K562 (cell line): ENCODE results near the gene NCAM2. TPM values are rescaled to one million over a fixed set of nuclear protein-coding genes. Genes with fewer than 3 reads are reported as not detected.

Experiments
- ATAC-seq: fragments of 200-7000 bp; cut with Tn5 transposase; 3 replicates; pipeline ENCODE4 v1.9.1; 2020; ENCODE audit warnings: moderate library complexity
- BruUV-seq: library from RNA; stranded (reverse); fragments of 400-500 nt; replicated peaks from 2 replicates; lab custom pipeline; 2021; lab: Mats Ljungman, UMichigan
- CTCF ChIA-PET: fragments of 300-600 bp; formaldehyde crosslinking; extraction: SDS; loops from one replicate; lab custom pipeline; 2021; ENCODE audit warnings: low intra/inter-chr PET ratio; lab: Yijun Ruan, JAX
- POLR2A ChIA-PET: fragments of 300-600, 350-650 bp; sonication (Branson Sonifier 250); formaldehyde crosslinking; extraction: SDS; loops from one replicate; lab custom pipeline; 2021; ENCODE audit warnings: antibody characterized with exemption, inconsistent platforms; lab: Yijun Ruan, JAX
- DNase-seq, 4 experiments: peaks; one replicate each; pipeline versions ENCODE4 v3.0.0 to v3.0.0-alpha.2; 2011 to 2018; ENCODE audit warnings: low spot score in 3 of 4, mixed read lengths in 3 of 4; ENCODE audit errors: extremely low read depth in 1 of 4
- FAIRE-seq: peaks from 2 replicates; lab custom pipeline; 2011; peaks lifted over from hg19 to GRCh38; lab: Jason Lieb, UNC
- H2AFZ ChIP-seq: 2 replicates; pipeline ENCODE4 v1.6.0; 2011; ENCODE audit warnings: low read depth, low read length, control low read depth, inconsistent platforms
- H3K27ac ChIP-seq: fragments of 200-600 bp; 3 replicates; pipeline ENCODE4 v1.8.0; 2011; ENCODE audit warnings: low read depth, mild to moderate bottlenecking, control low read depth, inconsistent platforms, low read length, moderate library complexity, mixed read lengths; ENCODE audit errors: extremely low read depth
- H3K27me3 ChIP-seq, 2 experiments: fragments of 300-600 bp in 1 of 2; 2 replicates in 1 of 2; 3 replicates in 1 of 2; pipeline versions ENCODE4 v1.6.0 to v1.8.0; 2011; ENCODE audit warnings: inconsistent platforms in 2 of 2, low read length in 2 of 2, mild to moderate bottlenecking in 1 of 2, mixed read lengths in 1 of 2, moderate library complexity in 1 of 2; ENCODE audit not compliant: control insufficient read depth in 2 of 2, insufficient read depth in 2 of 2
- H3K36me3 ChIP-seq: fragments of 300-600 bp; 3 replicates; pipeline ENCODE4 v1.8.0; 2011; ENCODE audit warnings: mild to moderate bottlenecking, low read length, inconsistent platforms; ENCODE audit not compliant: control insufficient read depth, insufficient read depth
- H3K4me1 ChIP-seq, 2 experiments: fragments of 200-600 bp in 1 of 2; replicated peaks in 1 of 2; 2 replicates in 1 of 2; 3 replicates in 1 of 2; pipeline versions ENCODE4 v1.5.1 to v1.8.0; 2011; ENCODE audit warnings: inconsistent platforms in 2 of 2, low read length in 2 of 2, mild to moderate bottlenecking in 1 of 2, mixed read lengths in 1 of 2, moderate library complexity in 1 of 2; ENCODE audit not compliant: control insufficient read depth in 2 of 2, insufficient read depth in 2 of 2
- H3K4me2 ChIP-seq: 2 replicates; pipeline ENCODE4 v1.6.1; 2011; ENCODE audit warnings: low read length, control low read depth, inconsistent platforms, mixed read lengths; ENCODE audit not compliant: insufficient read depth
- H3K4me3 ChIP-seq: fragments of 200-600 bp; sonication (generic), shearing (Covaris generic); 2 replicates; pipeline ENCODE4 v1.5.1; 2016; ENCODE audit warnings: control low read depth, inconsistent platforms
- H3K79me2 ChIP-seq: fragments of 200-600 bp; 3 replicates; pipeline ENCODE4 v1.8.0; 2011; ENCODE audit warnings: low read length, inconsistent platforms; ENCODE audit not compliant: control insufficient read depth, insufficient read depth
- H3K9ac ChIP-seq, 2 experiments: 2 replicates each; pipeline versions ENCODE4 v1.6.0 to v1.6.1; 2011; ENCODE audit warnings: low read depth in 2 of 2, low read length in 2 of 2, control low read depth in 1 of 2, inconsistent platforms in 1 of 2, mild to moderate bottlenecking in 1 of 2, mixed read lengths in 1 of 2; ENCODE audit not compliant: insufficient read depth in 1 of 2
- H3K9me1 ChIP-seq: one replicate; pipeline ENCODE4 v1.6.0; 2011; ENCODE audit warnings: inconsistent platforms, mild to moderate bottlenecking, low read length, moderate library complexity; ENCODE audit not compliant: control insufficient read depth, insufficient read depth
- H3K9me3 ChIP-seq: replicated peaks from 2 replicates; pipeline ENCODE4 v1.5.1; 2011; ENCODE audit warnings: low read depth, low read length, inconsistent platforms; ENCODE audit not compliant: control insufficient read depth, insufficient read depth
- H4K20me1 ChIP-seq: replicated peaks from 2 replicates; pipeline ENCODE4 v1.6.1; 2011; ENCODE audit warnings: low read length, inconsistent platforms, mixed read lengths; ENCODE audit not compliant: control insufficient read depth, insufficient read depth
- CHD2 ChIP-seq: IDR thresholded peaks from 2 replicates; pipeline ENCODE4 v1.6.1; 2011; ENCODE audit warnings: low read depth, low read length
- HDAC2 ChIP-seq: fragments of 450-650 bp; IDR thresholded peaks from 2 replicates; pipeline ENCODE4 v1.6.1; 2016; ENCODE audit warnings: mild to moderate bottlenecking
- HDAC6 ChIP-seq: IDR thresholded peaks from 2 replicates; pipeline ENCODE4 v1.6.1; 2012; ENCODE audit warnings: low read depth, mild to moderate bottlenecking, control low read depth, inconsistent platforms, low read length, moderate library complexity
- RBM17 ChIP-seq: fragments of 200-400 bp; formaldehyde crosslinking; IDR thresholded peaks from 2 replicates; pipeline ENCODE4 v1.6.1; 2017; ENCODE audit warnings: low read depth, mild to moderate bottlenecking, low read length, borderline replicate concordance
- ZKSCAN3 ChIP-seq: fragments of 250-450 bp; sonication (Bioruptor Pico); IDR thresholded peaks from 2 replicates; pipeline ENCODE4 v1.4.0; 2020
- in situ Hi-C: fragments of 300-500 bp; cut with MboI; formaldehyde crosslinking; loops from 4 replicates; pipeline ENCODE4 v1.15.0; 2018; ENCODE audit warnings: inconsistent platforms, mixed read lengths
- intact Hi-C: fragments of 100-400 bp; cut with micrococcal nuclease; formaldehyde crosslinking; loops from 2 replicates; pipeline ENCODE4 v1.14.2; 2022
- polyA plus RNA-seq, 8 experiments: library from polyadenylated mRNA; depleted of rRNA in 4 of 8; stranded (reverse) in 5 of 8; unstranded in 3 of 8; fragments of >200 nt; fragmentation: Nextera tagmentation in 2 of 8; fragmentation: Illumina TruSeq in 1 of 8; extraction: Ambion mirVana in 2 of 8; extraction: Trizol in 1 of 8; gene quantifications; 2 replicates each; pipeline versions ENCODE4 v1.2.1 to v1.2.3, GENCODE V29; 2011 to 2014; ENCODE audit warnings: inconsistent platforms in 1 of 8, missing spikeins in 1 of 8
- total RNA-seq, 7 experiments: library from RNA; depleted of rRNA in 6 of 7; stranded (reverse); fragments of >200 nt in 6 of 7; fragmentation: Illumina TruSeq in 2 of 7; extraction: Trizol in 2 of 7; gene quantifications; 2 replicates each; pipeline versions ENCODE4 v1.2.1 to v1.2.3, GENCODE V29; 2011 to 2021; ENCODE audit warnings: low replicate concordance in 1 of 7
- TF ChIP-seq, protein P1 (sequence below): fragments of 250-450 bp; sonication (Bioruptor Pico); IDR thresholded peaks from 2 replicates; pipeline ENCODE4 v1.4.0; 2020

Gene NCAM2
- total and polyA plus RNA-seq, 9 of the 15 experiments (the other 6 are each of a cell fraction or from before 2014, with no cell fraction given), result 14.0 to 58.2 (median 27.8) TPM

DNA sequence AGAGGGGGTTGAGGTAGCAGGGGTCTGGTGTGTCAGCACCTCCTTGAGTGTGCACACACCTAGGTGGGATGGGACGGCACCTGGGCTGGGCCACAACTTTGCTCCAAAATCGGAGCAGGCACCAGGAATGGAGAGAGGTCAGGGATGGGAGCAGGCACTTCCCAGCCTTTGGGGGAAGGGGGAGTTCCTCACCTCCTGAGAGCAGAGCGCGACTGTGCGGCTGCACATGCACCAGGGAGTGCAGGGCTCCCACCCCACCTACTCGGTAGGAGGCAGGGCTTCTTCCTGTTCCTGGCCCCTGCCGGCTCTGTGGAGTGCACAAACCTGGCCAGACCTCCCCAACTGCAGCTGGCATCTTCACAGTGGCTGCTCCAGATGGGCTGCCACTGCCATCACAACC lies 399.3 kb downstream of the NCAM2 start (continued):
- TF ChIP-seq, protein P1, sequence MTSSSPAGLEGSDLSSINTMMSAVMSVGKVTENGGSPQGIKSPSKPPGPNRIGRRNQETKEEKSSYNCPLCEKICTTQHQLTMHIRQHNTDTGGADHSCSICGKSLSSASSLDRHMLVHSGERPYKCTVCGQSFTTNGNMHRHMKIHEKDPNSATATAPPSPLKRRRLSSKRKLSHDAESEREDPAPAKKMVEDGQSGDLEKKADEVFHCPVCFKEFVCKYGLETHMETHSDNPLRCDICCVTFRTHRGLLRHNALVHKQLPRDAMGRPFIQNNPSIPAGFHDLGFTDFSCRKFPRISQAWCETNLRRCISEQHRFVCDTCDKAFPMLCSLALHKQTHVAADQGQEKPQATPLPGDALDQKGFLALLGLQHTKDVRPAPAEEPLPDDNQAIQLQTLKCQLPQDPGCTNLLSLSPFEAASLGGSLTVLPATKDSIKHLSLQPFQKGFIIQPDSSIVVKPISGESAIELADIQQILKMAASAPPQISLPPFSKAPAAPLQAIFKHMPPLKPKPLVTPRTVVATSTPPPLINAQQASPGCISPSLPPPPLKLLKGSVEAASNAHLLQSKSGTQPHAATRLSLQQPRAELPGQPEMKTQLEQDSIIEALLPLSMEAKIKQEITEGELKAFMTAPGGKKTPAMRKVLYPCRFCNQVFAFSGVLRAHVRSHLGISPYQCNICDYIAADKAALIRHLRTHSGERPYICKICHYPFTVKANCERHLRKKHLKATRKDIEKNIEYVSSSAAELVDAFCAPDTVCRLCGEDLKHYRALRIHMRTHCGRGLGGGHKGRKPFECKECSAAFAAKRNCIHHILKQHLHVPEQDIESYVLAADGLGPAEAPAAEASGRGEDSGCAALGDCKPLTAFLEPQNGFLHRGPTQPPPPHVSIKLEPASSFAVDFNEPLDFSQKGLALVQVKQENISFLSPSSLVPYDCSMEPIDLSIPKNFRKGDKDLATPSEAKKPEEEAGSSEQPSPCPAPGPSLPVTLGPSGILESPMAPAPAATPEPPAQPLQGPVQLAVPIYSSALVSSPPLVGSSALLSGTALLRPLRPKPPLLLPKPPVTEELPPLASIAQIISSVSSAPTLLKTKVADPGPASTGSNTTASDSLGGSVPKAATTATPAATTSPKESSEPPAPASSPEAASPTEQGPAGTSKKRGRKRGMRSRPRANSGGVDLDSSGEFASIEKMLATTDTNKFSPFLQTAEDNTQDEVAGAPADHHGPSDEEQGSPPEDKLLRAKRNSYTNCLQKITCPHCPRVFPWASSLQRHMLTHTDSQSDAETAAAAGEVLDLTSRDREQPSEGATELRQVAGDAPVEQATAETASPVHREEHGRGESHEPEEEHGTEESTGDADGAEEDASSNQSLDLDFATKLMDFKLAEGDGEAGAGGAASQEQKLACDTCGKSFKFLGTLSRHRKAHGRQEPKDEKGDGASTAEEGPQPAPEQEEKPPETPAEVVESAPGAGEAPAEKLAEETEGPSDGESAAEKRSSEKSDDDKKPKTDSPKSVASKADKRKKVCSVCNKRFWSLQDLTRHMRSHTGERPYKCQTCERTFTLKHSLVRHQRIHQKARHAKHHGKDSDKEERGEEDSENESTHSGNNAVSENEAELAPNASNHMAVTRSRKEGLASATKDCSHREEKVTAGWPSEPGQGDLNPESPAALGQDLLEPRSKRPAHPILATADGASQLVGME (CRISPR knock-in tag), result no peak
- TF ChIP-seq ZKSCAN3 (CRISPR knock-in tag), result no peak

DNA sequence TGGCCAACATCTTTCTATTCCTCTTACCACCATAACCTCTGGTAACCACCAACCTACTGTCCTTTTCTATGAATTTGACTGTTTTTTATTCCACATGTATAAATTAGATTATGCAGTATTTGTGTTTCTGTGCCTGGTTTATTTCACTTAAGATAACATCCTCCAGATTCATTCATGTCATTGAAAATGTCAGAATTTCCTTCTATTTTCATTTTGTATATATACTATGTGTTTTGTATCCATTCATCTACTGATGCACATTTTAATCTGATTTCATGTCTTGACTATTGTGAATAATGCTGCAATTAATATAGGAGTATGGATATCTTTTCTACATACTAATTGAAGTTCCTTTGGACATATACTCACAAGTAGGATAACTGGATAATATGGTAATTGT lies 403.2 kb downstream of the NCAM2 start:
- in situ Hi-C loops (no loop called here), intact Hi-C loops (no loop called here)
- ATAC-seq (no peak), FAIRE-seq (no peak), DNase-seq (no peak)
- H3K9ac ChIP-seq, result no peak overlapping the region
- ChIA-PET CTCF (no interaction called here), POLR2A (no interaction called here)
- H3K4me1 ChIP-seq, result no peaks in the 10 kb centered on the region
- H3K9me3 ChIP-seq, result peaks cover 5% of the 10 kb centered on the region
- no peak overlapping the region for H2AFZ ChIP-seq
- H3K4me2 ChIP-seq, result no peak overlapping the region
- BruUV-seq, result no TSS peak
- H3K27me3 ChIP-seq, result no peaks in the 10 kb centered on the region
- H3K27ac ChIP-seq, result no peak overlapping the region
- TF ChIP-seq RBM17 (no peak), HDAC6 (no peak), HDAC2 (no peak), CHD2 (no peak)
- no peaks in the 10 kb centered on the region for H4K20me1 ChIP-seq
- no peak overlapping the region for H3K4me3 ChIP-seq
- no peaks in the 10 kb centered on the region for H3K79me2 ChIP-seq
- H3K9me1 ChIP-seq, result no peaks in the 10 kb centered on the region
- no peaks in the 10 kb centered on the region for H3K36me3 ChIP-seq
